ENCODE data around the gene ADAMTS3. TPM values are rescaled to one million over a fixed set of nuclear protein-coding genes. Genes with fewer than 3 reads are reported as not detected.

The ADAMTS3 gene
- total and polyA plus RNA-seq, 3 experiments from 2014 or later, result not detected

DNA sequence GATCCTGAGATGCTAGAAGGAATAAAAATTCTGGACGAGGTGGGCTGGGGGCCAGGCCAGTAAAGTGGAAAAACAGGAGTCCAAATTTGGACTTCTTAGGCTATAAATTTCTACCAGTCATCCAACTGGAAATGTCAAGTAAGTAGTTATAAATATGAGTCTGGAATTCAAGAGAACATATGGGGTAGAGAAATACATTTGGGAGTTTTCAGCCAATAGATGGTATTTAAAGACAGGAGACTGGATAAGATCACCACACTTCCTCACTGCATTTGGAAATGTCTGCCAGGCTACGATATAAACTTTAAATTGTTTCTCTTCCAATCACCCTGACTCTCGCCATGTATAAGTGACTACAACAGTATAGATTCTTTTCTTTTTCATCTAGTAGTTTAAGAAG, 294.8 kb downstream of the ADAMTS3 start:
- Mint-ChIP-seq H3K9me3 (peaks cover 0 to 11% (median 0%) of the 10 kb centered on the region in 5 donors), H3K4me1 (no peaks in the 10 kb centered on the region), H3K27ac (no peak overlapping the region), H3K36me3 (no peaks in the 10 kb centered on the region), H3K27me3 (peaks cover 0 to 3% of the 10 kb centered on the region in 2 donors), H3K4me3 (no peak overlapping the region)
- Histone ChIP-seq H3K4me1 (ENCODE audit: insufficient read depth, low read length) (no peaks in the 10 kb centered on the region), H3K9me3 (ENCODE audit: low read length) (no peaks in the 10 kb centered on the region), H3K36me3 (ENCODE audit: insufficient read depth, low read length) (no peaks in the 10 kb centered on the region), H3K27ac (ENCODE audit: low read depth, low read length) (no peak overlapping the region), H3K4me3 (ENCODE audit: low read length) (no peak overlapping the region), H3K27me3 (ENCODE audit: insufficient read depth, low read length, poor library complexity, severe bottlenecking) (no peaks in the 10 kb centered on the region)
- ChIA-PET POLR2A (no interaction called here), CTCF (no interaction called here)
- DNase-seq, result no peak

DNA sequence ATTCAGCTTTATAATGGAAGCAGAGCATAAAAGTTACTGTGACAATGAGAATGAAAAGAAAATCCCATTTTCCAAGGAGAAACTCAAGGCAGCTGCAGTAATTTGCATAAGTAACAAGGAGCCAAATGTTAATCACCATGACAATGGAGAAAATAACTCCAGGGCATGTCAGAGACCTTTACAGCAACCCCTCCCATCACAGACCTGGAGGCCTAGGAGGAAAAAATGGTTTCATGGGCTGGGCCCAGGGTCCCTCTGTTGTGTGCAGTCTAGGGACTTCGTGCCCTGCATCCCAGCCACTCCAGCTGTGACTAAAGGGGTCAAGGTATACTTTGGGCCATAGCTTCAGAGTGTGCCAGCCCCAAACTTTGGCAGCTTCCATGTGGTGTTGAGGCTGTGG, 313.8 kb downstream of the ADAMTS3 start:
- Histone ChIP-seq H3K36me3 (ENCODE audit: insufficient read depth, low read length) (no peaks in the 10 kb centered on the region), H3K27me3 (ENCODE audit: insufficient read depth, low read length, poor library complexity, severe bottlenecking) (no peaks in the 10 kb centered on the region), H3K4me3 (ENCODE audit: low read length) (no peak overlapping the region), H3K9me3 (ENCODE audit: low read length) (no peaks in the 10 kb centered on the region), H3K4me1 (ENCODE audit: insufficient read depth, low read length) (no peaks in the 10 kb centered on the region), H3K27ac (ENCODE audit: low read depth, low read length) (no peak overlapping the region)
- Mint-ChIP-seq H3K27ac (no peak overlapping the region), H3K9me3 (peaks cover 0 to 3% (median 0%) of the 10 kb centered on the region in 5 donors), H3K36me3 (no peaks in the 10 kb centered on the region), H3K27me3 (no peaks in the 10 kb centered on the region), H3K4me1 (no peaks in the 10 kb centered on the region), H3K4me3 (no peak overlapping the region)
- ChIA-PET CTCF (no interaction called here), POLR2A (no interaction called here)
- no peak for DNase-seq

DNA sequence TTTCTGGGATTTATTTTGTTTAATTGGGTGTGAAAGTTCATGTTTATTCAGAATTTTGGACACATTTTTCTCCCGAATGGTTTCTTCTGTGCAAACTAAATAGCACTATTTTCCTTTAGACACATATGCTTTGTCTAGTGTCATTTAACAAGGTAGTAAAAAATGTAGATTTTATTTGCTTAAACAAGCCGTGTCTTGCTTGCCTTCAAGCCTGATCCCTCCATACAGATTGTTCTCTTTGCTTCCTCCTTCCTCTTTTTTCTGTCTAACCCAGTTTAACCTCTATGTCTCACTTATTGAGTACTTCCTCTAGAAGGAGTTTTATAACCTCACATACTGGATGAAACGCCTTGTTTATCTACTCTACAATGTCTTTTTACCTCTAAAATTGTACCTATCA, 325.4 kb downstream of the ADAMTS3 start:
- peaks cover 0 to 2% (median 0%) of the 10 kb centered on the region in 5 donors for H3K9me3 Mint-ChIP-seq
- H3K36me3 Mint-ChIP-seq, result no peaks in the 10 kb centered on the region
- CTCF ChIA-PET, result no interaction called here

DNA sequence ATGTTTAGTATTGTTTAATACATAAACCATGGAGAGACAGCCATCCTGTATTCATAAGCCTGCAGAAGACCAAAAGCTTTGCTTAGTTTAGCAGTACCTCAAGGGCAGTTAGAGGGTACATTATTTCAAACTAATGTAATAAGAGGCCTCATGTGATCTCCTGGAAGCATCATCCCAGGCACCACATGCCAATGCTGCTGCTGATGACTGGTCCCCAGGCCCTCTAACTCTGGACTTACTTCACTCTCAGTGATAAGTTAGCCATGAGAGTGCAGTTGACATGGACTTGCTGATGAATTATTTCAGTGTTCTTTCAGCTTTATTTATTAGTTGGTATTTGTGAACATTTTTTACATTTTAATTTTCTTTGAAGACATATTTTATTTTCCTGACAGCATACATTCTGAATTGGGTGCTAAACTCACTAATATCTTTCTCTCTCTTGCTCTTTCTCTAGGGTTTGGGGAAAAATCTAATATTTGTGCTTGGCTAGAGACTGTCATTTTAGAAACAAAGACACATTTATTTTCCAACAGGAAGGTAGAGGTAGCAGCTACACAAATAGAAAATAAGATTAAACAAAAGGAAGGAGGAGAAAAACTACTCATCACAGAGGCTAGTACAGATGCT, 329.4 kb downstream of the ADAMTS3 start:
- H3K36me3 ChIP-seq (ENCODE audit: insufficient read depth, low read length), result no peaks in the 10 kb centered on the region
- Mint-ChIP-seq H3K27me3 (peaks cover 3 to 4% of the 10 kb centered on the region in 2 donors), H3K4me1 (no peaks in the 10 kb centered on the region), H3K36me3 (no peaks in the 10 kb centered on the region), H3K4me3 (no peak overlapping the region), H3K9me3 (peaks cover 0 to 7% (median under 1%) of the 10 kb centered on the region in 5 donors), H3K27ac (no peak overlapping the region)
- ChIA-PET POLR2A (no interaction called here), CTCF (no interaction called here)
- no peak overlapping the region for H3K27ac ChIP-seq (ENCODE audit: low read depth, low read length)
- DNase-seq, result no peak
- H3K4me3 ChIP-seq (ENCODE audit: low read length), result no peak overlapping the region
- H3K27me3 ChIP-seq (ENCODE audit: insufficient read depth, low read length, poor library complexity, severe bottlenecking), result no peaks in the 10 kb centered on the region
- H3K9me3 ChIP-seq (ENCODE audit: low read length), result no peaks in the 10 kb centered on the region
- no peaks in the 10 kb centered on the region for H3K4me1 ChIP-seq (ENCODE audit: insufficient read depth, low read length)

More for the DNA sequence above, 325.4 kb downstream of the ADAMTS3 start:
- no peaks in the 10 kb centered on the region for H3K27me3 ChIP-seq (ENCODE audit: insufficient read depth, low read length, poor library complexity, severe bottlenecking)
- no peaks in the 10 kb centered on the region for H3K9me3 ChIP-seq (ENCODE audit: low read length)
- H3K4me1 ChIP-seq (ENCODE audit: insufficient read depth, low read length), result no peaks in the 10 kb centered on the region
- POLR2A ChIA-PET, result no interaction called here
- Mint-ChIP-seq H3K4me3 (no peak overlapping the region), H3K27ac (no peak overlapping the region), H3K4me1 (no peaks in the 10 kb centered on the region), H3K27me3 (peaks cover 3 to 4% of the 10 kb centered on the region in 2 donors)
- H3K4me3 ChIP-seq (ENCODE audit: low read length), result no peak overlapping the region
- H3K36me3 ChIP-seq (ENCODE audit: insufficient read depth, low read length), result no peaks in the 10 kb centered on the region
- H3K27ac ChIP-seq (ENCODE audit: low read depth, low read length), result no peak overlapping the region
- no peak for DNase-seq

Data from CD8-positive, alpha-beta memory T cell (primary cell).